GM12801 (cell line): Measurements from ENCODE around the gene IL18RAP.

Experiments
- TF ChIP-seq, protein P1 (sequence below): IDR thresholded peaks from one replicate; pipeline ENCODE4 v1.5.1; 2011; ENCODE audit warnings: control low read depth; ENCODE audit not compliant: insufficient read length; ENCODE audit errors: extremely low read depth

The IL18RAP gene

DNA sequence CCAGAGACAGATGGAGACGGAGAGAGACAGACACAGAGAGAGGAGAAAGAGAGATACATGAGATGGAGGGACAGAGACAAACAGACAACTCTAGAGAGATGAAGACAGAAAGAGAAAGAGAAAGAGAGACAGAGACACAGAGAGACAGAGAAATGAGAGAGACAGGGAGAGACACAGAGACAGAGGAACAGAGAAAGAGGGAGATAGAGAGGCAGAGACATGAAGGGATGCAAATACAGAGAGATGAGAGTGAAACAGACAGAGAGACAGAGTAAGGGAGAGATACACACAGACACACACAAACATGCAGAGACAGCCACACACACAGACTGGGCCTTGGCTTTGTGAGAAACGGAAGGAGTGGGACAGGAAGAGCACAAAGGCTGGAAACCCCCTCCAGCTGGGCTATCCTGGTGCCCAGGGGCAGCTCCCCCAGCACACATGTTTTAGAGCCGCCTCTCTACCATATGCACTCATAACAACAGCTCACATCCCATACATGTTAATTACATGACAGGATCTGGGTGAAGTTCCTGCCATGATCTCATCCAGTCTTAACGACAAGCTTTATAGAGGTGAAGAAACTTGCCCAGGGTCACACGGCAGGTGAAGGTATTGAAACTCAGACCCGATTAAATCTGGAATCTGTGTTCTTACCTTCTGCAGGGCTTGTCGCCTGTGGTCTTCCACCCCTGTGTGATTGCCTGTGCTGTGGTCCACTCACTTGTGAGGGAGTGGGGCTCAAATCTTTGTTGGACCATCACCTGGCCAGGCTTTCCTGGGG is 35.0 kb upstream of the IL18RAP start:
- TF ChIP-seq, protein P1, sequence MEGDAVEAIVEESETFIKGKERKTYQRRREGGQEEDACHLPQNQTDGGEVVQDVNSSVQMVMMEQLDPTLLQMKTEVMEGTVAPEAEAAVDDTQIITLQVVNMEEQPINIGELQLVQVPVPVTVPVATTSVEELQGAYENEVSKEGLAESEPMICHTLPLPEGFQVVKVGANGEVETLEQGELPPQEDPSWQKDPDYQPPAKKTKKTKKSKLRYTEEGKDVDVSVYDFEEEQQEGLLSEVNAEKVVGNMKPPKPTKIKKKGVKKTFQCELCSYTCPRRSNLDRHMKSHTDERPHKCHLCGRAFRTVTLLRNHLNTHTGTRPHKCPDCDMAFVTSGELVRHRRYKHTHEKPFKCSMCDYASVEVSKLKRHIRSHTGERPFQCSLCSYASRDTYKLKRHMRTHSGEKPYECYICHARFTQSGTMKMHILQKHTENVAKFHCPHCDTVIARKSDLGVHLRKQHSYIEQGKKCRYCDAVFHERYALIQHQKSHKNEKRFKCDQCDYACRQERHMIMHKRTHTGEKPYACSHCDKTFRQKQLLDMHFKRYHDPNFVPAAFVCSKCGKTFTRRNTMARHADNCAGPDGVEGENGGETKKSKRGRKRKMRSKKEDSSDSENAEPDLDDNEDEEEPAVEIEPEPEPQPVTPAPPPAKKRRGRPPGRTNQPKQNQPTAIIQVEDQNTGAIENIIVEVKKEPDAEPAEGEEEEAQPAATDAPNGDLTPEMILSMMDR, result no peak

DNA sequence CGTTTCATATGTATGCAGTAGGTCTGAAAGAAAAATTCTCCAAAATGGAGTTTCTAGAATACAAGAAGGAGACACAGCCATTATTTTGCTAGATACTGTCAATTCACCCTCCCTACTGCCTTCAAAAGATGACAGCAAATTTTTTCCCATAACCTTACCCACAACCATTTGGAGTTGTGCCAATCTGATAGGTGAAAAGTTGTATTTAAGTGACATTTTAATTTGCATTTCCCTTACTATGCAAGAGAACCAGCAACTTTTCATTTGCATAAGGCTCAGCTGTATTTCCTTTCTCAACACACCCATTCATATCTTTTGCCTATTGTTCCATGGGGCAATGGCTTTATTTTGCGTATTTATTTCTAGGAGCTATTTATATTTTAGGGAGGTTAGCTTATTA is 31.4 kb upstream of the IL18RAP start:
- TF ChIP-seq, protein P1, result no peak

DNA sequence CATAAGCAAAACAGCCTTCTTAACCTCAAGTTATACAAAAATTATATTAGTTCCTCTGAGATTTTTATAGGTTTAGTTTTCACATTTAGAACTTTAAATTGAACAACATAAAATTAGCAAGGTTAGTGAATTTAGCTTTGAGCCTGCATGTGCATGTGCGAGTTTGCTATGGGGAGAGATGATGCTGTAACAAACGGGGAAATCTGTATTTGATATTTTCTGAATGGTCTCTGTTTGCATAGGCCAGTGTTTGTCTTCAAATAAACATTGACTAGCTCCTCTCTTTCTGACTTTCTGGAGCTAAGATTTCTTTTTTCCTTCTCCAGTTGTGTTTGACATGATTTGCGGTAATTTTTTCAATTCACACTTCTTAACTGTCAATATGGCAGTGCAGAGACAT is 30.9 kb upstream of the IL18RAP start:
- TF ChIP-seq, protein P1, result no peak

DNA sequence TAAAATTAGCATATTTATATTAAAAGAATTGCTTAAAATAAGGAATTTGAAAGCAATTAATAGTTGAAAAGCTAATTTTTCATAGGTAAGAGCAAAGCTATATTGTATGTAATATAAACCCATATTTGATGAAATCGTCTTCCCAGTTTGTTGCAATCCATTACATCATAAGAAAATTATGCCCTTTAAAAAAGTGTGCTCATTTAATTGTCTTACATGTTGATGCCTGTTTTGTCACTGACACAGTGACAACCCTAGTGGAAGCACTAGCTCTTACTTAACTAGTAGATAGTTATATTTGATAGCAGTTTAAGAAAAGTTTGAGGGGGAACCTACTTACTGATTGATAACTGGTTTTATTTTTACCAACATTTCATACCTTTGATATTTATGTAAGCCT is 30.0 kb upstream of the IL18RAP start:
- TF ChIP-seq, protein P1, result no peak

DNA sequence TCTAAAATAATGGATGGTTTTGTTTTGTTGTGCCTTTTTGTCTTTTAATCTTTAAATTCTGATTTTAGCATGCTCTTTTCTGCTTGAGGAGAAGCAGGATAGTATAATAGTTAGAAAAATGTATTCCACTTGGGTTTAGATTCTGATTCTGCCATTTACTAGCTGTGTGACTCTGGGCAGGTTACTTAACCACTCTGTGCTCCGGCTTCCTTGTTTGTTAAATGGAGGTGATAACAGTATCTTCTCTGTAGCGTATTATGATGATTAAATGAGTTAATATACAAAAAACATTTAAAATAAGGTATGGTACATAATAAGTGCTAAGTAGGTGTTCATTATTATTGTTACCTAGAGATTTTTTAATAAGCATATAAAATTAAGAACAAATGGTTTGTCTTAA is 26.9 kb upstream of the IL18RAP start:
- TF ChIP-seq, protein P1, result no peak

DNA sequence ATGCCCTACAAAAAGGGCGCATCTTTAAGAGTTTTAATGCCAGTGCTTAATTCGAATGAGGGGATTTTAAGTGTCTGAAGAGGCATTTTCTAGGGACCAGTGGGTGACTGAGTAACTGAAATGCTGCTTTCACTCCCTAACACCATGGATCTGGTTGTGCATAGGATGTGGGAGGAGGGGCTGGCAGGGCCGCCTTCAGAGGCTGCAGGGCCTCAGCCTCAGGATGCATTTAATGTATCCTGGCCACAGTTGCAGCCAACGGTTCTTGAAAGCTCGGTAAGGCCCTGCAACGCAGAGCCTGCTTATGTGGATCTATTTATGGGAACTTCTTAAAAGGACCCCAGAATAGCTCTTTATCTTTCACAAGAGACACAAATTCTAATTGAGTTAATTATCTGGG is 25.8 kb upstream of the IL18RAP start:
- TF ChIP-seq, protein P1, result no peak

DNA sequence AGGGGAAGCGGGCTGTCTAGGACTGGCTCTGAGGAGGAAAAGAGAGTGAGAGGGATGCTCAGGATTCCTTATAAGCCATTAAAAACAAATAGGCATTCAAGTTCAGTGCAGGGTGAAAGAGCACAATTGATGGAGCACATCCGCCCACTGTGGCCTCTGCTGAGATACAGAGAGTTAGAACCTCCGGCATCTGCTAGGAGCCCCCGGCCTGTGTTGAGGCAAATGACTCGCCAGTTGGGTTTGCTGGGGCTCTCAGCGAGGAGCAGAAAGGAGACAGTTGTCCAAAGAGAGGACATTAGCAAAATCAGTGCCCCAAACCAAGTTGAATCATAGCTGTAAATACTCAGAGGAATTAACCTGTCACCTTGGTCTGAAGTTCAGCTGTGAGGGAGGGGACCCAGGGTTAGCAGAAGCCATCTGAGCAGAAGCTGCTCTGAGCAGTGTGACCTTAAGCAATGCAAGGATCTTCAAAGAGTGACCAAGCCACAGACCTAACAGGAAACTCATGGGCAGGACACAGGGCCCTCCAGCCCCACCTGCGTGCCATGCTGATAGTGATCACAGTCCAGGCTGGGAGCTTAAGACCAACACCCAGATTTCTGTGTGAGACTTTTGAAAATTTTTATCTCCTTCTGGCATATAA is 23.3 kb upstream of the IL18RAP start:
- TF ChIP-seq, protein P1, result no peak
